Muscle layer of colon (tissue), 2 donors: ENCODE data around the gene FGG.

ENCODE experiments used
- H3K27ac ChIP-seq: one replicate; pipeline ENCODE4 v1.7.0; 2013; ENCODE audit warnings: low read depth, mild to moderate bottlenecking, low read length, moderate library complexity
- H3K27me3 ChIP-seq, 2 donors: one replicate each; pipeline ENCODE4 v1.7.0; 2013; ENCODE audit warnings: low read length in 2 of 2, mild to moderate bottlenecking in 2 of 2; ENCODE audit not compliant: insufficient read depth in 2 of 2, control insufficient read depth in 1 of 2
- H3K36me3 ChIP-seq: one replicate; pipeline ENCODE4 v1.7.0; 2013; ENCODE audit warnings: mild to moderate bottlenecking, low read length; ENCODE audit not compliant: insufficient read depth
- H3K4me1 ChIP-seq: one replicate; pipeline ENCODE4 v1.7.0; 2013; ENCODE audit warnings: mild to moderate bottlenecking, low read length; ENCODE audit not compliant: insufficient read depth
- H3K4me3 ChIP-seq, 2 donors: one replicate each; pipeline ENCODE4 v1.7.0; 2013; ENCODE audit warnings: low read length in 2 of 2, low read depth in 1 of 2, mild to moderate bottlenecking in 1 of 2, moderate library complexity in 1 of 2
- H3K9ac ChIP-seq: one replicate; pipeline ENCODE4 v1.7.0; 2013; ENCODE audit warnings: low read length
- H3K9me3 ChIP-seq: one replicate; pipeline ENCODE4 v1.7.0; 2013; ENCODE audit warnings: mild to moderate bottlenecking, low read length
- donor health status: abdominal sarcoma.
- donor health status: Adenocarcinoma of cecum.

FGG gene

DNA sequence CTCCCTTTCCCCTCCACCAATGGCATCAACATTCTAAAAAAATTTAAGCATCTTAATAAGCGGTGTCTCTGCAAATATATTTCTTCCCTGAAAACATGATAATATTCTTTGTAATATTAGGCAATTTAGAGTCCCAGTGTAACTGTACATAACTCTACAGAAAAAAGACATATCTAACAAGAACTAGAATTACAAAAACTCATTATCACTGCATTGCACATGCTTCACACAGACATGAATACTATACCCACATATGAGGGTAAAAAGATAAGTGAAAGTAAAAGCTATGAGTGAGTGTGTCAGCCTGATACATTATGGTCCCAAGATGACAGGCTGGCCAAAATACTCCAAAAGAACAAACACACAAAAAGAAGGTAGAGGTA, 52.0 kb downstream of the FGG start:
- H3K4me1 ChIP-seq = no peaks in the 10 kb centered on the region
- no peak overlapping the region for H3K4me3 ChIP-seq
- H3K27me3 ChIP-seq = no peaks in the 10 kb centered on the region
- H3K27ac ChIP-seq = no peak overlapping the region
- no peaks in the 10 kb centered on the region for H3K36me3 ChIP-seq
- H3K9me3 ChIP-seq = no peaks in the 10 kb centered on the region
- no peak overlapping the region for H3K9ac ChIP-seq

GRCh38 chr4:154559494-154560418, 52.7 kb downstream of the FGG start:
- no peak overlapping the region for H3K27ac ChIP-seq
- no peak overlapping the region for H3K9ac ChIP-seq
- no peak overlapping the region for H3K4me3 ChIP-seq
- no peaks in the 10 kb centered on the region for H3K36me3 ChIP-seq
- no peaks in the 10 kb centered on the region for H3K27me3 ChIP-seq
- no peaks in the 10 kb centered on the region for H3K4me1 ChIP-seq
- no peaks in the 10 kb centered on the region for H3K9me3 ChIP-seq

DNA sequence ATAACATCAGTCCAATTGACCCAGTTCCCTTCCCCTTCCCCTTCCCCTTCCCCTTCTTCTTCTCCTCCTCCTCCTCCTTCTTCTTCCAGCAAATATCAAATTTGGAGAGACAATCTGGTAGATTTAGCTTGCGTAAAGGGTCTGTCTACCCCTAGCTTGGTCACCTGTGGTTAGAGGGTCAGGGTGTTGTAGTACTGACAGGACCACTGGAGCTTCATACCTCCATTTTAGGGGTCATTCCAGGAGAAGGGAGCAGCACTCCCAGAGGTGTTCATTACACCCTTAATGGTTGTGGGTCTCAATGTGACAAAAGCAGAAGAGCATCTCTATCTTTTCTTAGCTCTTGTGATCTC, 53.3 kb downstream of the FGG start:
- H3K4me3 ChIP-seq = no peak overlapping the region
- H3K27ac ChIP-seq = no peak overlapping the region

More for the DNA sequence above, 53.3 kb downstream of the FGG start:
- Histone ChIP-seq H3K4me1 (no peaks in the 10 kb centered on the region), H3K27me3 (no peaks in the 10 kb centered on the region), H3K9ac (no peak overlapping the region), H3K9me3 (no peaks in the 10 kb centered on the region), H3K36me3 (no peaks in the 10 kb centered on the region)
